Stimulated activated CD4-positive, alpha-beta T cell treated with anti-CD3 and anti-CD28 coated beads, TNF-alpha, amount 100 ng/mL, for 4 hours (primary cell): Measurements from ENCODE around the gene COL5A2.

Experiments
- DNase-seq, 3 experiments: peaks; one replicate each; pipeline ENCODE4 v3.0.0-alpha.2; 2020; ENCODE audit warnings: low read depth in 3 of 3

The COL5A2 gene

DNA sequence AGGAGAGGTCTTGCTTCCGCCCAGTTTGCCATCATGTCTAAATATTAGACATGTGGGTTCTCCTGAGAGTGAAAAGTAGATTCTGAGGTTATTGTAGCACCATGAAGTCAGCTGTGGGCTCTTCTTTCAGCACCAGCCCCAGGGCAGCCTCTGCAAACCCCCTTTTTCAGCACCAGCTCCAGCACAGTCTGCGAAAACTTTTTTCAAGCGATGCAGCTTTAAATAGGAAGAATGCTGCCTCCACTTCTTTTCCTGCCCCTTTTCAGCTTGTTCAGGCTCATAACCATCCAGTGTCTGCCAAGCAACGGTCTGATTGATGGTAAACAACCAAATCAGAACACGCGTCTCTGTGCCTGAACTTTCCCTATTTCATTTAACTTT lies at the start of gene COL5A2:
Gene COL5A2 (minus strand): TSS at position 192 of the 381 bp plus-strand sequence. CDS start 157 bp downstream, at position 35.
- DNase-seq: no peak

DNA sequence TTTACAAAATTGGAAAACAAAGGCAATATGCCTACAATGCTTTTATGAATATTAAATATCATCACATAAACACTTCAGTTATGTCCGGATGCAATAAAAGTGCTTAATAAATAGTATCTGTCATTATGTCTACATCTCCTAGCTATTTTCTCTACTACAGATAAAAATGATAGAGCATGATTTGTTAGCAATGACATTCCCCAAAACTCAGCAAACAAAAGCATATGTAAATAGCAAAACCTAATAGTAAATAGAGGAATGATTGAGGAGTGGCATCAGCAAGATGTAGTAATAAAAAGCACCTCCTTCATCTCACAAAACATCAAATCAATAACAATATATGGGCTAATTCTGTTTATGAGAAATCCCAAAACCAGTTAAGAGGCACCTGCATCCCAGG lies 46.5 kb upstream of the COL5A2 start:
- no peak for DNase-seq

GRCh38 chr2:189225032-189225431 lies 45.5 kb upstream of the COL5A2 start:
- no peak for DNase-seq

DNA sequence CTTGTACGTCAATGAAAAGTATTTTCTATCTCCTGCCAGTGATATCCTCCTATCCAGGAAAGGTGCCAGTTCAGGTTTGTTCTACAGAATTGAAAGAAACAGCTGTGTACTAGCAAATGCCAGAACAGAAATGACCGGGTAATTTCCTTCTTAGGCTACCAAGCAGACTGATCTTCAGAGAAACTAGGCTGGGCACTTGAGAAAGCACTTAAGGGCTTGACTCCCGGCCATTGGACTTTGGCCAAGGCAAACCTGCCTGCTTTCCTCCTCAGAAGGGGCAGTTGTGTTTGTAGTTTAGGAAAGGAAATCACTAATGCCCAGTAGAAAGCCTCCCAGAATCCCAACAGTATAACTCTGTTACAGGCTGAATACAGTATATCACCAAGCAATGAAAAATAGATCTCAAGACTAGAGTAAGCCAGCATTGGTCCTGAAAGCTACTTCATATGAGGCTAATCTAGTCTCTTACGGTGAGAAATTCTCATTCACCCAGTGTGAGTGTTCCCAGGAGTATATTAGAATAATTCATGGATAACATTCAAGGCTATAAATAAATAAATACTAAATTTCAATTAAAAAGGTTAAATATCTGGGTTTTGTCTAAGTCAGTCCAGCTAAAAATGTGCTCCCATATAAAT lies 43.0 kb upstream of the COL5A2 start:
- no peak for DNase-seq

DNA sequence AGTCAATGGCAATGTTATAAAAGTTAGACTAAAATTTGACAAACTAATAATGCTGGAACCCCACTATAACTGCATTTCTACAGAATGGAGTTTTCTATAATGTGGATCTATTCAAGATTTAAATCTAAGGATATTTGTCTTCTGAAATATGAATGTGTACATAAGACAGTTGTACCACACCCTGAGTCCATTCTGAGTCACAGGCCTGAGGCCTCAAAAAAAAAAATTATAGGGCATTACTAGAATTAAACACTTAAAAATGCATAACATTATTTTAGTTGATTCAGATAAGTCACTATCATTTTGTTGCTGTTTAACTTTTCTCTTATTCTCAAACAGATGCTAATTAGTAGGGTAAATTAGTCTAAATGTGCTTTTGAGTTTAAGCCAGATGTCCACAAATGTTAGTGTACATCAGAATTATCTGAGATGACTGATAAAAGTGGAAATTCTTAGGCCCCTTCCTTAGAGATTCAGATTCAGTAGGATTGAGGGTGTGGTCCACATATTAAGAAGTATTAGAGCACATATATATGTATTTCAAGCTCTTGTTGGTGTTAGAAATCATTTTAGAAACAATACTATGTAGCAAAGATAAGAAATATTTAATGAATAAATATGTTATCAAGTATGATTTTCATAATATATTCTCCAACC lies 42.4 kb upstream of the COL5A2 start:
- no peak for DNase-seq

DNA sequence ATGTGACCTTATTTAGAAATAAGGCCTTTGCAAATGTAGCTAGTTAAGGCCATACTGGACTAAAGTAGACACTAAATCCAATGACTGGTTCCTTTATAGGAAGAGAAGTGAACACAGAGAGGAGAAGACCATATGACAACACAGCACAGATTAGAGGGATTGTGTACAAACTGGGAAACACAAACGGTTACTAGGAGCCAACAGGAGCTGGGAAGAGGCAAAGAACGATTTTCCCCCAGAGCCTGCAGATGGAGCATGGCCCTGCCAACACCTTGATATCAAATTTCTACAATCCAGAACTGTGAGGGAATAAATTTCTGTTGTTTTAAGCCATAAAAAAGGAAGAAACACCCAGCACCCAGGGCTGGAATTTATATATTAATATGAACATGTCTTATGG lies 38.7 kb upstream of the COL5A2 start:
- DNase-seq: no peak

- DNase-seq: no peak
Observed at GRCh38 chr2:189217541-189217940, 38.0 kb upstream of the COL5A2 start.

GRCh38 chr2:189217051-189217450 lies 37.5 kb upstream of the COL5A2 start:
- no peak for DNase-seq

- DNase-seq: no peak
Observed at GRCh38 chr2:189214484-189214883, 34.9 kb upstream of the COL5A2 start.

- DNase-seq: no peak
Observed at GRCh38 chr2:189213250-189213649, 33.7 kb upstream of the COL5A2 start.

DNA sequence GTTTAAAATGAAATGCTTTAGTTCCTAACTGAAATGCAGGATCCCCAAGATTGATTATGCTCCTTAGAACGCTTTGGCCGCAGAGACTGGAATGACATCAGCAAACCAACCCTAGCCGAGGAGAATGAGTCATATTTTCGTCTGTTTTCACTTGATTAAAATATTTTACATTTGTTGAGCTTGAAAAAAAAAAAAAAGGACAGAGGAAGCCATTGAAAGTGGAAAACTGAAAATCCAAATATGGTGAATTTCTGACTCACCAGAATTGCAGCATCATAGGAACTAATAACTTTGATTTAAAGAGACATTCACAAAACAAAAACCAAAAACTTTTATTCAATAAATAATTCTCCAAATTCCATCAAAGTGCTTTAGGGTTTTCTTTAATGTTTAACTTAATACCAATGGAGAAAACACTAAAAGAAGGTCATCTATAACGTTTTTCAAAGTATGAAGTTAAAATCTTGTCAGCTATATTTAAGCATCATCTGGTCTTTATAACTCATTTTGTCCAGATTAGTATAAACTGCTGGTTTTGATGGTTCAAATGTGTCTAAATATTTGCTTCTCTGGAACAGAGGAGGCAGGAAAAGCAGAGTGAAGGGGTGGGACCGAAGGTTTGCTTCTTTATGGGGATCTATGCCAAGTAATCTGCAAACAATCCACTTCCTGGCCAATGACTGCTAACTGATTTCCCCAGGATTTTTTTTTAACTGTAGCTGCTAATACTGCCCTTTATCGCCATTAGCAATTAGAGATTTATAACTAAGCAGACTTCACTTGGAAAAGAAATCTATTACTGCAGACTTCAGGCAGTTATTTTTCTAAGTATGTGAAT lies 30.9 kb upstream of the COL5A2 start:
- DNase-seq: no peak

DNA sequence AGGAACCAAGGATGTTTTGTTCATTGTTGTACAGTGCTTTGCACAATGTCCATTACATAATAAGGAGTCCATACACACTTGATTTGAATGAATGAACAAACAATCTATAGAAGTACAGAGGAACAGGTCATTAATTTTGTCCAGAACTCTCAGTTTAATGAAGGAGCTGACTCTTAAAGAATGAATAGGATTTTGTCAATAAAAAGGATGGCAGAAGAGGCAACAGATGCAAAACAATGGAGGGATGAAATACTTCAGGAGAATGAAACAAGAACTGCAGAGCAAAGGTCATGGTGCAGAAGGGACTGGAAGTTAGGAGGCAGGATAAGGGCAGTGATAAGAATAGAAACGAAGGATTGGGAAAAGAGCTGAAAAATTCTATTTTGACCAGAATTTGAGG lies 28.7 kb upstream of the COL5A2 start:
- no peak for DNase-seq

DNA sequence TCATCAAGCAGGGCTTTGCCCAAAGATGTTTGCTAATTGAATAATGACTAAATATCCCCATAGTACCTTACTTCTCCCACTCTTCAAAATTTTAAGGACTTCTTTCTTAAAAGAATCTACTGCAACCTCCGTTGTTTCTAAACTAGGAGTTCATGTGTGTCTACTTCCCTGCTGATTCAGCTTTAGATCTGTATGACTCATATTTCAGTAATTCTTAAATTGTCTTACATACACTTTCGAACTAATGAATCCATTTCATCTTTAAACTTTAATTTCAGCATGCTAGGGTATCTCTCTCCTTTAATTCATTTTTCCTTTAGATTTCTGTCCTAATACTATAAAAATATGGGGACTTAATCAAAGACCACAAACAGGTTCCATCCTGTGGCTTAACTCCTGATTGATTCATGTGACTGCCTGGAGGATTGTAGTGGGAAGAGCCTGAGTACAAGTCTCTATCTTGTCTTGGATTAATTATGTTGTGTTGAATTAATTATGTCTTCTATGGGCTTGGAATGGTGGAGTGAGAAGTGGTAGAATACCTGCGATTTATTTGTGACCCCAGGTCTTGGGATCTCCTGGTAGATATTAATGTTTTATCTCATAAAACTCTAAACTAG lies 24.9 kb upstream of the COL5A2 start:
- DNase-seq: no peak

DNA sequence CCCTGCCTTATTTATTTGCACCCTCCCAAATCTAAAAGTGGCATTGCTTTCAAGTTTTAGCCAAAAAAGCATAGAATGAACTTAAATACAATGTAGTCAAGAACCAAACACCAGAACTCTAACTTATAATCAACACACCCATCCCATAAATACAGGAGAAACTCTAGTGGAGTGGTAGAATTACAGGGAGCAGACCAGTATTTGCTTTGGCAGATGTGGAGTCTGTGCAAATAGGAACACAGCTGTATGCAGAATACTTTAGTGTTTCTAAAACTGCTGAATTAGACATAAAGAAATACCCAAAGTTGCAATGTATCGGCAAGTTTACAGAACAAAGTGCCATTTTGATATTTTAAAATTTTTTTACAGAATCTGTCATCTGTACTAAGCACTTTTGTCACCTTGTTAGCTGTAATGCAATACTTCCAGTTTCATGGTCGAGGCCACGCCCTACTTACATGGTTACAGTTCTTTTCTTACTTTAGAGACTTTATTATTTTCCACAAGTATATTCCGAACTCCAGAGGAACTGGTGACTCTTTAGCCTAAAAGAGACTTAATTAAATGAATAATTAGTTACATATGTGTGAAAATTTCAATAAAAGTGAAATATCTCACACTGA lies 23.7 kb upstream of the COL5A2 start:
- DNase-seq: no peak

- no peak for DNase-seq
Observed at GRCh38 chr2:189199797-189200196, 20.2 kb upstream of the COL5A2 start.

DNA sequence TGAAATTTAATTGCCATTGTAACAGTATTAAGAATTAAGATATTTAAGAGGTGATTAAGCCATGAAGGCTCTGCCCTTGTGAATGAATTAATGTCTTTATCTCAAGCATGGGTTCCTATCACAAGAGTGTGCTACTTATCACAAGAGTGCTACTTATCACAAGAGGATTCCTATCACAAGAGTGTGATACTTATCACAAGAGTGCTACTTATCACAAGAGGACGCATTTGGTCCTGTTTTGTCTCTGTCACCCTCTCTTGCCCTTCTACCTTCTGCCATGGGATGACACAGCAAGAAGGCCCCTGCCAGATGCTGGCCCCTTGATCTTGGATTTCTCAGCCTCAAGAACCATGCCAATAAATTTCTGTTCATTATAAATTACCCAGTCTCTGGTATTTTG lies 13.2 kb upstream of the COL5A2 start:
- no peak for DNase-seq

- no peak for DNase-seq
Observed at GRCh38 chr2:189191766-189192165, 12.2 kb upstream of the COL5A2 start.

DNA sequence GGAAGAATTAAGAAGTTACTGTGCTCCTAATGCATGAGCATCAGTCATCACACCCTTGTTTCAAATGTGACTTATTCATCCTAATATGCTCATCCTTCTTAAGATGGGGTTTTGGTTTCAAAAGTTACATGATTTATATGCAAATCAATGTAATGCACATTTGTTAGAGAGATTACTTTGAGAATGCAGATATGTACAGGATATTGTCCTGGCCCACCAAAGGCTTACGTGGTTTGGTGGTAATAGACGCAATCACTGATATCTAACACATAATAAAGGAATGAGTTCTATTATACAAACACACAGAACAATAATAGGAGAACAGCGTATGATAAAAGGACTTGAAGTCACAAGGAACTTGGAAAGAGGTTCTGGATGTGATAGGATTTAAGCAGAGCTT lies 11.1 kb upstream of the COL5A2 start:
- no peak for DNase-seq

DNA sequence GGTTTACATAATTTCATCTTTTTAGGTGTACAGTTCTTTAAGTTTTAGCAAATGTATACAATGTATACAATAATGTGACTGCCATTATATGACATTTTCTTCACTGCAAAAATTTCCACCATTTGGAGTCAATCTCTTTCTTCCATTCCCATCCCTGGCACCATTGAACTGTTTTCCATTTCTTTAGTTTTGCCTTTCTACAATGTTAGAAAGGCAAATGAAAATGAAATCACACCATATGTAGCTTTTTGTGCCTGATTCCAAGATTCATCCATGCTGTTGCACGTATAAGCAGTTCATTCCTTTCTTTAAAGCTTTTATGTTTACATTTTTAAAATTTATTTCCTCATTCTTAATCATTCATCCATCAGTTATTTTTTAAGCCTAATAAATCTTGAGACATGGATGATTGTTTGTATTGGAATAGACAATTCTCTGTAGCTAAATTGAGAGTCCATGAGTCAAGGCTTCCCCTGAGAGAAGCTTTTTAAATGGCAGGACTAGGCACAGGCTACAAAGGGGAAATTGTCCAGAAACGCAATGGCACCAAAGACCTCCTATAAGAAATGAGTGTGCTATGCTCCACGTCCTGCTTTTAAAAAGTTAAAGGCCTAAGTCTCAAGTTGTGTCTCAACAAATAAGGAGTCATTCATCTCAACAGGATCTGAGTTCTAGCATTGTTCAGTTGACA lies 8.7 kb upstream of the COL5A2 start:
- DNase-seq: no peak

GRCh38 chr2:189183170-189183569 lies 3.6 kb upstream of the COL5A2 start:
- DNase-seq: no peak

DNA sequence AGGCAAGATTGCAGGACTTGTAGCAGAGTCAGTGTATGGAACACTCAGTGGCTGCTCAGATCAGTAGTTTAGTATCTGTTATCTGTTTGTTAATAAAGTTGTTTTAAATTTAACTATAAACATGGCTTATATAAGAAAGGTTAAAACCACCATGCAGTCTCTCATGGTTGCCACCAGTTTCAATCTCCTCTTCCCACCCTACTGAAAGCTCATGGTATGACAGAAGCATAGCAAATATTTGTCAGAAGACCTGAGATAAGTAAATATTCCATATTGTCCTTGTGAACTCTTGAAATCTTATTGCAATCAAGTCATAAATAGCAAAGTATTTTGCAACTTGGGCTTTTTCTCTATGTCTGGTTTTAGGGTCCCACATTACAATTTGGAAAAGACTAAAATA lies 2.1 kb upstream of the COL5A2 start:
- no peak for DNase-seq
